Measurements from ENCODE around the gene CORO7. TPM values are rescaled to one million over a fixed set of nuclear protein-coding genes. Genes with fewer than 3 reads are reported as not detected.

CORO7 gene
- total RNA-seq, 2 donors from 2014 or later = 28.5 to 29.5 TPM

- intact Hi-C loops (cut with DNase I) = no loop called here
- no peak for DNase-seq (ENCODE audit: low spot score)
These were observed 39.4 kb downstream of the CORO7 start for GRCh38 chr16:4376893-4377572.

DNA sequence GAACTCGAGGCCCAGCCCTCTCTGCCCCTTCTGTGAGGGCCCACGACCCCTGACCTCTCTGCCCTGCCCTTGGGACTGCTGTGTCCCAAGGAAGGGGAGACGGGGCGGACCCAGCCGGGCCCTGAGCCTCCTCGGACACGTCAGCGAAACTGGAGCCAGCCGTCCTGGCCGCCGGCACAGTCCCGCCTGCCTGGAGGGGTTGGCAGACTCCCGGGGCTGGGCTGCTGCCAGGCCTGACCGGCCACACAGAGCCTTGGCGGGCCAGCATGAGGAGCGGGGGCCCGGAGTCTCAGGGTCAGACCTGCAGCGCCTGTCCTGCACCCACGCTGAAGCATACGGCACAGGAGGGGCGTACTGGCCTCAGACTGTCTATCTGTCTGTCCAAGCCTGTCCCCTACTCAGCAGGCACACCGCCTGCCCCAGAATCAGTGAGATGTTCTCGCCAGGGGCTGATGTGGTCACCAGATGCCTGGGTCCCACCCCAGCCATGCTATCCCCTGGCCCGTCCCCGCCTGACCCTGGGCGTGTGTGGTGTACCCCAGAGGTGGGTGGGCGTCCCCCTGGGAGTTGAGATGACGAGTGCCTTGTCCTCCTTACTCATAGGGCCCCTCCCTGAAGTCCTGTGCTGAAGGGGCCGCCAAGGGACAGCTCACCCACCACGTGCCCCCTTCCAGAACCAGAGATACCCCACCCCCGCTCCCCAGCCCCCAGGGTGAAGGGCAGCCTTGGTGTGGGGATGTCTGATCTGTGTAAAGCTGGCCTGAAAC is 40.1 kb downstream of the CORO7 start:
- peak; percentile 97 for DNase-seq (ENCODE audit: low spot score)
- intact Hi-C loops (cut with DNase I) = no loop called here

DNA sequence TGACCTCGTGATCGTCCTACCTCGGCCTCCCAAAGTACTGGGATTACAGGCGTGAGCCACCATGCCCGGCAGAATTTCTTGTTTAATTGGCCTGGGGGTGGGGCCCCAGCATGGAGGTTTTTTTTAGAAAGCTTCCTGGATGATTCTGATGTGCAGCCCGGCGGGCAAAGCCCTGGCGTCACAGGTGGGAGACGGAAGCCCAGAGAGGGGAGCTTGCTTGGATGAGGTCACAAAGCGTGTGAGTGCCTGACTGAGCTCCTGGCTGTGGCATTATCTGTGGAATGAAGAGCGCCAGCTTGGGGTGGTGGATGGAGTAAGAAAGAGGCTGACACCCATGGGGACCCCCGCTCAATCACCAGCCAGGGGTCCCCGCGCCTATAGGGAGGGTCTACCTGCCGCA is 40.7 kb downstream of the CORO7 start:
- DNase-seq (ENCODE audit: low spot score) = no peak
- intact Hi-C loops (cut with DNase I) = no loop called here

DNA sequence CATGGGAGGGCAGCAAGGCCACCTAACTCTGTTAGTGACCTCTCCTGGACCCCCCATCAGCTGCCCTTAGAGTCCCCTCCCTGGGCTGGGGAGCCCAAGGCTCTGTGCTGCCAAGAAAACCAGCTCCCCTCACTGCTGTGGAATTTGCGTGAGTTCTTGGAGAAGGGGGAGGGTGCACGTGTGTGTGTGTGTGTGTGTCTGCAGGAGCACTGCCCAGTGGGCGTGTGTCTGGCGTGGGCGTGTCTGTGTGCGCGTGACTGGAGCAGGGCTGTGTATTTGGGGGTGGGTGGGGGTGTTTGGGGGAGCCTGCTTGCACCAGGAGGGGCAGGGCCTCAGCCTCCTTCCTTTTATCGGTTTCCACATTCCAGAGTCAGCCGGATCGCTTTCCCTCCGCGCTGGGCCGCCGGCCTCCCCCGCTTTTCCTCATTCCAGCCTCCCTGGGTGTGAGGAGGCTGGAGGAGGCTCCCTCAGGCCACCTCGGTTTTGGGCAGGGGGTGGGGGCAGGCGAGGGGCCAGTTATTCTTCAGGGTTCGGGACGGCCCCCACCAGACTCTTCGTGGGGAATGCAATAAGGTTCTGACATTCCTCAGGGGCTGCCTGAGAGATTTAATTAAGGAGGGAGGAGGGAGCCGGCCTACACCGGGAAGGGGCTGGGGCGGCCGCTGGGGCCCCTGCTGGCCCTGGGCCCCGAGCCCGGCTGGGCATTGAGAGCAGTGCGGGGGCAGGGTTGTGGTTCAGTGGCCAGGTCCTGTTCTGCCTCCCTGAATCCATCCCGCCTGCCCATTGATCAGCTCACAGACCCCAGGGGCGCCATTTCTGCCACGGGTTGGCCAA is 42.3 kb downstream of the CORO7 start:
- peak; percentile 94 for DNase-seq (ENCODE audit: low spot score)
- intact Hi-C loops (cut with DNase I) = no loop called here

DNA sequence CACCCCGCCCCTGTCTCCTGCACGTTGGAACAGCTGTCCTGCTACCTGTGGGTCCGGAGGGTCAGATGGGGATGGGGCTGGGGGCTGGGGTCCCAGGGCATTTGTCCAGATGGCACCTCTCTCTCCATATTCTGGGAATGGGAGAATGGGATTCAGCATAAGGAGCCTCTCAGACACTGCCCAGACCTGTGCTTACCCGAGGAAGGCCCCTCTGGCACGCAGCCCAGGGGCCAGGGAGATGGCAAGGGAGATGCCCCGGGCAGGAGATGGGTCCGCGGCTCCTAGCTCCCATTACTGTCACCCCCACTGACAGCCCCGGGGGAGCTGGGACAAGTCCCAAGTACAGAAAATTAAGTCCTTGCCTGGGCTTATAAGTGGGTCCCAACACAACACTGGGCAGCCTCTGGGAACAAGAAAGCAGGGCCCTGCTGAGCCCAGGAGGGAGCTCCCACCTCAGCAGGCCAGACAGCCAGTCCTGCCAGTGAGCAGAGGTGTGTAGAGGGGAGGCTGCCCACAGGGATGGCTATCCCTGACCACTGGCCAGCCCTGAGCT is 43.0 kb downstream of the CORO7 start:
- intact Hi-C loops (cut with DNase I) = no loop called here

DNA sequence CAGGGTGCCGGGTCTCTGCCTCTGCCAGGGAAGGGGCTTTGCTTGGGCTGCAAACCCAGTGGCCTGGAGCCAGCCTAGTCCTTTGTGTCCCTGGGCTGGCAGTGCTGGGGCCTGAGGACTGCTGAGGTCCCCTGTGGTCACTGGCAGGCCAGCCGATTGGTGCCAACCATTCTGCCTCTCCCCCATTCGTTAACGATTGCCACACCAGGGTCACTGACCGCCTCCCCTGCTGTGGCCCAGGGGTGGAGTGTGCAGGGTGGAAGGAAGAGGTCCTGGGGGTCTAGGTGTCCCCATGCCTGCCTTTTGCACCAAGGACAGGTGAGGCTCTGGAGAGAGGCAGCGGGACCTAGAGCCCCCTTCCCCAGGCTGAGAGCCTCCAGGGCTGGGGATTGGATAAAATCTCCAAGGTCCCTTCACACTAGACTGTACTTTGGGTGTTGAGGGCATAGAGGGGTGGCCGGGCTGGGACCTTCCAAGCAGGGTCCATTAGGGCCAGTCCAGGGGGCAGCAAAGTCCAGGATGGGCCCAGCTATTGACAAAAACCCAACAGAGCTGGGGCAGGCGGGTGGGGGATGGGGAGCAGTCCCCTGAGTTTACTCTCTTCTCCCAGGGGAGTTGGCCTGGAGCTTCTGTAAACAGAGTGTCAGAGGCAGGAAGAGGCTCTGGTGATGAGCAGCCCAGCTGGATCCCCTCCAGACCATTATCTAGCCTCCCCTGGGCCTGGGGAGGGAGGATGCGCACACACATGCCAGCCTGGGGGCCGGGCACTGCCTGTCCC is 43.6 kb downstream of the CORO7 start:
- DNase-seq (ENCODE audit: low spot score) = no peak
- intact Hi-C loops (cut with DNase I) = no loop called here

More for the DNA sequence above, 43.0 kb downstream of the CORO7 start:
- DNase-seq (ENCODE audit: low spot score) = no peak

GRCh38 chr16:4372001-4372577 is 44.3 kb downstream of the CORO7 start:
- DNase-seq (ENCODE audit: low spot score) = no peak
- intact Hi-C loops (cut with DNase I) = no loop called here

DNA sequence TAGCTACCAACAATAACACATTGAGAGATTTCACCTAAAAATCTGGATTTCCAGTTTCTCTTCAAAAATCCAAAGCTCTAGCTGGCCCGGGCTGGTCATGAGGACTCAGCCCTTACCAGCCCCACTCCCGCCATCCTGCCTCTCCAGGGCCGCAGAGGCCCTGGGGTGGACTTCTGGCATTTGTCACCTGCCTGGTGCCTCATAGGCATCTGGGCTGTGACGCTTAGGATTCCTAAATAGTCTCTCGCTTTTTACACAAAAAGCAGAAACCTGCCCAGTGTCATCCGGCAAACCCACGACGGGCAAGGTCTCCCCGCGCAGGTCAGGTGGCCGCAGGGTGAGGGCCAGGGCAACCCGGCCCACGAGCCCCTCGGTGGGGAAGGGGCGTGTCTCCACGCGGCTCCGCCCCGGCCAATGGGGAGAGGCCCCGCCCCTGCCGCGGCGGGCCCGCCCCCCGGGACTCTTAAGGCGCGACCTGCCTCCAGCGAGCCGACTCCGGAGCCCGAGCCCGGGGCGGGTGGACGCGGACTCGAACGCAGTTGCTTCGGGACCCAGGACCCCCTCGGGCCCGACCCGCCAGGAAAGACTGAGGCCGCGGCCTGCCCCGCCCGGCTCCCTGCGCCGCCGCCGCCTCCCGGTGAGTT is 44.9 kb downstream of the CORO7 start, which contains the start of gene VASN:
Gene VASN, plus strand, starts transcription at position 492 of the 644 bp plus-strand sequence. CDS start 9,030 bp downstream, outside the sequence.
- intact Hi-C loops (cut with DNase I) = no loop called here
- peak; percentile 95 for DNase-seq (ENCODE audit: low spot score)

- DNase-seq (ENCODE audit: low spot score) = peak; percentile 95
- intact Hi-C loops (cut with DNase I) = no loop called here
These were observed 45.6 kb downstream of the CORO7 start for GRCh38 chr16:4370570-4371356.

GRCh38 chr16:4370151-4370550 is 46.2 kb downstream of the CORO7 start:
- intact Hi-C loops (cut with DNase I) = no loop called here
- DNase-seq (ENCODE audit: low spot score) = no peak

DNA sequence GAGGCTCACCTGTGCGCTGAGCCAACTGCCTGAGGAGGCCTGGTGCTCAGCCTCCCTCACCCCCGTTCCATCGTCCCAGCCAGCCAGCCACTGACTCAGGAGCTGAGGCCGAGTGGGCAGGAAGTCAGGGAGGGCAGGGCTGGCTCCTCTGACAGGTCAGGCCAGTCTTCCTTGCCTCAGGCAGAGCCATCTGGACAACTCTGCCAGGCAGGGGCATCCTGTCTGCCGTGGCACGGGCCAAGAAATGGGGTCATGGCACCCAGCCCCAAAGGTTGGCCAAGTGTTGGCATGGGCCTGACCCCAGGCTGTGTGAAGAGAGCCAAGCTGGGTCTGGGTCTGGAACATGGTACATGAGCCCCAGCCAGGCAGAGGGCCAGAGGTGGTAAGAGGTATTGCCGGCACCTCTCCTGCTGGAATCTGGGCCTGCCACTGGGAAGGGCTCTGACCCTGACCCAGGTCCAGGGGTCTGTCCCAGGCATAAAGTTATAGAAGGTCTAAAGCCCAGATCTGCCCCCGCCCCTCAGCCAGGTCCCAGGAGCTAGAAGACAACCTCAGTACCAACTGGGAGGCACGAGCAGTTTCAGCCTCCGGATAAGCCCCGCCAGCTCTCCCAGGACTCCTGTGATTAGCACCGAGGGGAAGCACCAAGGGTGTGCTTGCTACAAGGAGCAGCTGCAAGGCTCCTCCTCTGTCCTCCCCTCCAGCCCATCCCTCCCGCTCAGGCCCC is 47.2 kb downstream of the CORO7 start:
- DNase-seq (ENCODE audit: low spot score) = no peak
- intact Hi-C loops (cut with DNase I) = no loop called here

- DNase-seq (ENCODE audit: low spot score) = no peak
- intact Hi-C loops (cut with DNase I) = no loop called here
These were observed 49.0 kb downstream of the CORO7 start for GRCh38 chr16:4367393-4367856.

- intact Hi-C loops (cut with DNase I) = no loop called here
- DNase-seq (ENCODE audit: low spot score) = no peak
These were observed 50.4 kb downstream of the CORO7 start for GRCh38 chr16:4366016-4366415.

- intact Hi-C loops (cut with DNase I) = no loop called here
- no peak for DNase-seq (ENCODE audit: low spot score)
These were observed 50.8 kb downstream of the CORO7 start for GRCh38 chr16:4365615-4366014.

DNA sequence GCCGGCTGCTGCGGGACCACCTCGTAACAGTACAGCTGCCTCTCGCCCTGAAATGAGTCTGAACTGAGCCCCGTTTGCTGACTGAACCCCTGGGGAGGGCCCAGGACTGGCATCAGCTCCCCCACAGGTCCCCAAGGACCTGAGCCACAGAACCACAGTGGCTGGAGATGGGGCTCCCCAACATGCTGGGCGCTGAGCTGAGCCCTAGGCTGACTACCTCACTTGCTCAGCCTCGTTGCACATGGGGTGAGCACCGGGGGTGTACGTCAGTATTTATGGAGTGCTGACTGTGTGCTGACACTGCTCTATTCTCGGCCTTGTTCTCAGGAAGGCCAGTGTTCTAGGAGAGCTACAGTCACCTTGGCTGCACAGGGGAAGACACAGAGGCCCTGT is 51.4 kb downstream of the CORO7 start:
- intact Hi-C loops (cut with DNase I) = no loop called here
- no peak for DNase-seq (ENCODE audit: low spot score)

DNA sequence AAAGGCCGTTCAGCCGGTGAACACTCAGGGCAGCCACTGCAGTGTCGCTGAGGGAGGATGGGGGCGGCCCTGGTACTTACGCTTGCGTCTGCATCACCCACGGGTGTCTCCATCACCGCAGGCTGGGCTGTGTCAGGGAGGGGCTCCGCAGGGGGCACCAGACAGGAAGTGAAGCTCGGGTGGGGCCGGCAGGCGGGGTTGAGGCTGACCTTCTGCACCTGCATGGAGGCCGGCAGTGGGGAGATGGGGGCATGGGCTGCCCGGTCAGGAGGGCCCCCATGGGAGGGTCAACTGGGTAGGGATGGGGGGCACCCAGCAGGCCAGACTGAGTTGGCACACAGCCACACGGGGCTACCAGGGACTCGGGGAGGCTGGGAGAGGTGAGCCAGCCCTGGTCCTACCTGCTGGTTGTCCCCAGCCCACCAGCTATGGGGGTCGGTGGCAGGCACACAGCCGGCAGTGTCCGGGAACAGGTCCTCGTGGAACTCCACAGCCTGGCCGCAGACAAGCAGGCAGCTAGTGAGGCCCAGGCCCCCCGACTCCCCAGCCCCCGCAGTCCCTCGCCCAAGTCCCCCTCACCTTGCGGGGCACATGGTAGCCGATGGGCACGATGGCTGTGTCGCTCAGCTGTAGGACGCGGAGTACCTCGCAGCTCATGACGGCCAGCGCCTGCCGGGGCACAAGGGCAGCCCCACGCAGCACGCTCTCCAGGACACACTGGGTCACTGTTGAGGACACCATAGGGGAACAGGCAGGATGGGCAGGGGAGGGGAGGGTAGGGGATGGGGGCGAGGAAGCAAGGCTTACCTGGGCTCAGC is 52.0 kb downstream of the CORO7 start:
- no peak for DNase-seq (ENCODE audit: low spot score)
- intact Hi-C loops (cut with DNase I) = no loop called here
